HG02870 (cell line): ENCODE measurements around the gene AP1S1.
"Not testable (repeated sequence)": the region's sequence is repeated elsewhere in the genome, so short reads cannot be mapped to it uniquely, and the experiment has no call there.

Experiments used
- ATAC-seq: cut with Tn5 transposase; IDR thresholded peaks from one replicate; pipeline ENCODE4 v1.9.1; 2021; ENCODE audit warnings: mild to moderate bottlenecking, moderate library complexity; ENCODE audit not compliant: unreplicated experiment

Gene AP1S1

DNA sequence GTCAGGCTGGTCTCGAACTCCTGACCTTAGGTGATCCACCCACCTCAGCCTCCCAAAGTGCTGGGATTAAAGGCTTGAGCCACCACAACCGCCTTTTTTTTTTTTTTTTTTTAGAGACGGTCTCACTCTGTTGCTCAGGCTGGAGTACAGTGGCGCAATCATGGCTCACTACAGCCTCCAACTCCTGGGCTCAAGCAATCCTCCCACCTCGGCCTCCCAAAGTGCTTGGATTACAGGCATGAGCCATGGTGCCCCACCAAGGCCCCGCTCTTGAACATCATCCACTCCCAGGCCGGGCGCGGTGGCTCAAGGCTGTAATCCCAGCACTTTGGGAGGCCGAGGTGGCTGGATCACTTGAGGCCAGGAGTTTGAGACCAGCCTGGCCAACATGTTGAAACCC lies 45.2 kb downstream of the AP1S1 start:
- not testable (repeated sequence) for ATAC-seq

DNA sequence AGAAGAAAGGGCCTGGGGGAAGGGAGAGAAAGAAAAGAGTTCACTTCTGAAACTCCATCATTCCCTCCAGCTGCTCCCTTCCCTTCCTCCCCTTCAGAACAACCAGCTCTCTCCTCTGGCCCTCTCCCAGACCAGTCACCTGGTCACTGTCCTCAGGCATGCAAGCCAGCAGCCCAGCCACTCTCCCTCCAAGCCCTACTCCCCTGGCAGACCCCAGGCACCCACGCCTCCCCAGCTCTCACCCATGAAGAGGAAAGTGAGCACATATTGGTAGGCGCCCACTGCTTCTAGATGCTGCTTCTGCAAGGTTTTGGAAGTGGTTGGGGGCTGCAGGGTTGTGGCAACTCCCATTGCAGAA lies 46.2 kb downstream of the AP1S1 start:
- no peak for ATAC-seq

DNA sequence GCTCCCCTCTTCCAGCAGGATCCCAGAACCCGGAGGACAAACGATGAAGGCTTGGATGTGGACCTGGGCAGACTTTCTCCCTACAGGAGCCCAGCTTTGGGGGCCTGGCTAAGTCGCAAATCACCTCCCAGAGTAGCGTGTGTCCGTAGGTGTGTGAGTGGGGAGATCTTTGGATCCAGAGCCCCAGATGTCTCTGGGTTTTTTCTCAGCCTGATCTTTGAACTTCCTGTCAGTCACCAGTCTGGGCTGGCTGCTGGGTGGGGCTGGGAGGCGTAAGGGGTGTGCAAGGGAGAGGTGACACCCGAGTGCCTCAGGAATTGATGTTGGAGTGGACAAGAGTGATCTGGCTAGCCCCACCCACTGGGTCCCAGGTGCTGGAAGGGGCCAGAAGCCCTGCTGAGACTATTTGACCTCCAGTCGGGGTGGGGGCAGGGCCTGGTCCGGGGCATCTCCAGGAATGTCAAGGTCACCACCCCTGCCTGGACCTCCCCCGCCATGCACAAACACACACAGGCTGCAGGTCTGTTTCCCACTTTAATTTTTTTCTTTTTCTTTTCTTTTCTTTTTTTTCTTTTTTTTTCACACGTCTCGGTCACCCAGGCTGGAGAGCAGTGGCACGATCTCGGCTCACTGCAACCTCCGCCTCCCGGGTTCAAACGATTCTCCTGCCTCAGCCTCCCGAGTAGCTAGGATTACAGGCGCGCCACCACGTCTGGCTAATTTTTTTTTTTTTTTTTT lies 46.8 kb downstream of the AP1S1 start, which contains the start of gene MOGAT3:
Gene MOGAT3 (minus strand): TSS at position 175 of the 738 bp plus-strand sequence. CDS start 182 bp downstream, outside the sequence.
- ATAC-seq: no peak

DNA sequence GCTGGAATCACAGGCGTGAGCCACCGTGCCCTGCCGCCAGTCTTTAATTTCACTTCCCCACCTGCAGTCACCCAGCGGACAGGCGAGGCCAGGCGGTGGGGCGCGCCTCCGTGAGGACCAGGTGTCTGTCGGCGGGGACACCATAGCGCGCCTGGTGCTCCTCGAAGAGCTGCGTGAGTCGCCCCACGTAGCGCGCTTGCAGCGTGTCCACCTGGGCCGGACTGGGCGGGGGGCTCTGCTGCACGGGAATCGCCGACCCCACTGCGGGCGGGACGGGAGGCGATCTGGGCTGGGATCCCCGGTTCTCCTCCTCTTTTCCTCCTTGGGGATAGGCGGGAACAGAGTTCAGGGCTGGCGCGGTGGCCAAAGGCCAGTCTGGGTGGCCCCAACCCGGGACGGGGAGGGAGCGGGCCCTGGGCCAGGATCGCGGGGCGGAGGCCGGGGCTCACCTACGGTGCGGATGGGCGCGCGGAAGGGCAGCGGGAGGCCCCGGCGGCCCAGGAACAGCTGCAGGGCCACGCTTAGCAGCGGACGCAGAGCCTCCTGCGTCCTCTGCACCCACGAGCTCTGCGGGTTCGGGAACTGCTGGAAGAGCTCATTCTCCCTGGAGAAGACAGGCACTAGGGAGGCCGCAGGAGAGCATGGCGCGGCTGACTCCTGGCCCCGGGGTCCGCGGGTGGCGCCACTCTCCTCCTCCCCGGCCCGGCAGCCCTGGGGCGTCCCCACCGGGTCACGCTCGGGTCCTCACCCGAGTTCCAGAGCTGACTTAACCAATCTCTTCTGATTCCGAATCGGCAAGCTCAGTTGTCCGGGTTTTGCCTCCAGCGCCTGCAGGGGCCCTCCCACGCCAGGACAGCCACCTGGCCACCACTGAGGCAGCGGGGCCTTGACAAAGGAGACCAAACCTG lies 47.7 kb downstream of the AP1S1 start:
- no peak for ATAC-seq

DNA sequence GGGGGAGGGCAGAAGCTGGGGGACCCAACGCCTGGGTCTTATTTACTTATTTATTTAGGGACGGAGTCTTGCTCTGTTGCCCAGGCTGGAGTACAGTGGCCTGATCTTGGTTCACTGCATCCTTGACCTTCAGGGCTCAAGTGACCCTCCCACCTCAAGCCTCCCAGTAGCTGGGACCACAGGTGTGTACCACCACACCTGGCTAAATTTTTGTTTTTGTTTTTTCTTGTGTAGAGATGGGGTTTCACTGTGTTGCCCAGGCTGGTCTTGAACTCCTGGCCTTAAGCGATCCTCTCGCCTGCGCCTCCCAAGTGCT lies 48.3 kb downstream of the AP1S1 start:
- no peak for ATAC-seq

DNA sequence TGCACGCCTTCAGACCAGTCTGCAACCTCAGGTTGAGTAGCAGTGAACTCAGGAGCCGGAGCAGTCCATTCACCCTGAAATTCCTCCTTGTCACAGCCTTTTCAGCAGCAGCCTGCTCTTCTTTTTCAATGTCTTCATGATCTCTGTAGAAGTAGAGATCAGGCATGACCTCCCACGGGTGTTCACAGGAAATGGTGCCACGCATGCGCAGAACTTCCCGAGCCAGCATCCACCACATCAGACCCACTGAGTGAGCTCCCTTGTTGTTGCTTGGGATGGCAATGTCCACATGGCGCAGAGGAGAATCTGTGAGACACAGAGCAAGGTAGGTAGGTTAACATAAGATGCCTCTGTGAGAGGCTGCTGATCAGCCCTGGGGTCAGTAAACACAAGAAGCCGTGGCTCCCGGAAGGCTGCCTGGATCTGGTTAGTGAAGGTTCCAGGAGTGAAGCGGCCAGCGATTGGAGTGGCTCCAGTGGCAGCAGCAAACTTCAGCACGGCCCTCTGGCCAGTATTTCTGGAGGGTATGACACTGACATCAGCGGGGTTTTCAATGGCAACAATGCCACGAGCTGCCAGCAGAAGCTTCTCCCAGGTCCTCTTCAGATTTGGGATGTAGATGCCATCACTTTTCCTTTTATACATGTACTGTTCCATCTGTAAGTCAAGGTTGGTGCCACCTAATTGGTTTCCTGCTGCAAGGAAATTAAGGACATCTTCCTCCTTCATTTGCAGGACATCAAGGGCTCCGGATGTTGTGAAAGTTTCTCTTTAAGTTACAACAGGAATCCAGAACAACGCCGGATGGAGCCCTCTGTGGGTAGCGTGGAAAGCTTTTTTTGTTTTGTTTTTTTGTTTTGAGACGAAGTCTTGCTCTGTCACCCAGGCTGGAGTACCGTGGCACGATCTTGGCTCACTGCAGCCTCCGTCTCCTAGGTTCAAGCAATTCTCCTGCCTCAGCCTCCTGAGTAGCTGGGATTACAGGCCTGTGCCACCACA lies 49.8 kb downstream of the AP1S1 start:
- not testable (repeated sequence) for ATAC-seq

DNA sequence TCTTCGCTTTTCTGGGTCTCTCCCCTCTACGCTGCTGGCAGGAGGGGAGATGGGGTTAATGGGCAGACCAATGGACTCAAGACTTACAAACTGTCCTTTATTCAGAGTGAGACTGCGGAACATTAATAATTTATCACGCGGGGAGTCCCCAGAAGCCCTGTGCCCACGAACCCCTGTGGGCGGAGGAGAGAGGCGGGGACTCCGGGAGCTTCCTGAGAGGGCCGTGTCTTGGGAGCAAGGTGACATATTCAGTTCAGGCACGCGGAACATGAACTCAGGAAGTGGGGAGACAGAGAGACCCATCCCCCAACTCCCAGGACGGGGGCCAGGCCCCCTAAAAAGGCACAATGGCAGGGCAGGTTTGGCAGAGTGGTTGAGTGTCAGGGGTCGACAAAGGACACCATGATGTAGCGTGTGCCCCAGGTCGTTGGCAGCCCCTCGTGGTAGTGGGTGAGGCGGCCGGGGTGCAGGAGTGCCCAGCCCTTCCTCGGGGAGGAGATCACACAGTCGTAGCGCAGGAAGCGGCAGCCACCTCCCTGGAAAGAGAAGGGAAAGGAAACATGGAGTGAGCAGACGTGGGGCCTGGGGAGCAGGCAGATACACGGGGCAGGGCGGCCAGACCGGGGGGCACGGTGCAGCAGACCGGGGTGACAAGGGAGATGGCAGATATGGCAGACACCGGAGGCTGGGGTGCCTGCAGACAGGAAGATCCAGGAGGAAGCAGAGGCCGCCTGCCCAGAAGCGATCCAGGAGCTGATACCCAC lies 51.8 kb downstream of the AP1S1 start:
- ATAC-seq: no peak

DNA sequence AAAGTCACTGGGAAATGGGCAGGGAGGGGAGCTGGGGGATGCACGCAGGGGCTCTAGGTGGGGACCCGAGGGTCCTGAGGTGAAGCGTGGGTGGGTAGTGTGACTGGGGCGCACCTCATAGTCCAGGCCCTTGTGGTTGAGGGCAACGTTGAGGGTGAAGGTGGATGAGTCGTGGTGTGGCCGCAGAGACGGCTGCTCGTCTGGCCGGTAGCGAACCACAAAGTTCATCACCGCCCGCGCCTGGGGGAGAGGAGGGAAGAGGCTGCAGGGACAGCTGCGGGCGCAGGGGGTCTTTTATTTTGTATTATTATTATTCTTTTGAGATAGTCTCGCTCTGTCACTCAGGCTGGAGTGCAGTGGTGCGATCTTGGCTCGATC lies 52.4 kb downstream of the AP1S1 start:
- no peak for ATAC-seq

DNA sequence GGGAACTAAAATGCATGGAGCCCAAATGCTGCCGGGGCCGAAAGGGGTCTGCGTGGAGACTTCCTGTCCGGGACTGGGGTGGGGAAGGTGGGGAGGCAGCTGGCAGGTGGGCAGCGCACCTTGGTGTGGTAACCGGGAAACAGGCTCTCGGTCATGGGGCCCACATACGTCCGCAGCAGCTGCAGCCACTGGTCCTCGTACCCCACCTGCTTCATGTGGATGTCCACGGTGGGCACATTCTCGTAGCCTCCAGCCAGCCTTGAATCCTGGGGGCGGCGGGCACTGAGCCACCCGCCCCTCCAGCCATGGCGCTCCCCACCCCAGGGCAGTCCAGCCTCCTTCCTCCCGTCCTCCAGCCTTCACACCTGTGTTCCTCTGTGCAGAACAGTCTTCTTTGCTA lies 53.2 kb downstream of the AP1S1 start:
- no peak for ATAC-seq

DNA sequence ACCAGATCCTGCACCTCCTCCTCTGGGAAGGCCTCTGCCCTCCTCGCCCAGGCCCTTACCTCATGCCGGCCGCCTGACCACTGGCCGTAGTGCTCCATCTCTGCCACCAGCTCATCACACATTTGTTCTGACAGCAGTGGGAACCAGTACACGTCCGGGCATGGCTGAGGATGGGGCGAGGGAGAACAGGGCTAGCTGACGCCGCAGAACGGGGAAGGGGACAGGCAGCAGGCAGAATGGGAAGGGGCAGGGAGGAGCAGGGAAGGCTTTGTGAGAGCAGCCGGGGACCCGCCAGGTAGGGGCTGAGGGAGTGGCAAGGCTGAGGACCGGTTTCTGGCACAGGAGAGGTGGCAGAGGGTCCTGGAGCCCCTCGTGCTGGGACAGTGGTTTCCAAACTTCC lies 54.5 kb downstream of the AP1S1 start:
- no peak for ATAC-seq

DNA sequence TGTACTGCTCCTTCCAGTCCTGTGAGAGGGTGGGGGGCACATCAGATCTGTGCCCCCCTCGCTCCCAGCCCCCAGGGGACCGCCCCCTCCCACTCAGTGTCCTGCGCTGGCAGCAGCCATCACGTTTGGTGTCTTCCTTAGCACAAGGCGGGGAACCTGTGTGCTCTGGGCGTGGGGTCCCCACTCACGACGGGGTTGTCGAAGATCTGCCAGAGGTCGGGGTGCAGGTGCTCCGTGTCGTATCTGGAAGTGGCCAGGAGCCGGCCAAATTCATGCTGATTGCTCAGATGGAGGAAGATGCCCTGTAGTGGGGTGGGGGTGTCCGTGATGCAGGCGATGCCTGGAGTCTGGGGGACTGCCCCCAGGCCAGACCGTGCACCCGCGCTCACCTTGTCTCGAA lies 55.9 kb downstream of the AP1S1 start:
- no peak for ATAC-seq
